Measurements from ENCODE around the gene CRB2.

DNA sequence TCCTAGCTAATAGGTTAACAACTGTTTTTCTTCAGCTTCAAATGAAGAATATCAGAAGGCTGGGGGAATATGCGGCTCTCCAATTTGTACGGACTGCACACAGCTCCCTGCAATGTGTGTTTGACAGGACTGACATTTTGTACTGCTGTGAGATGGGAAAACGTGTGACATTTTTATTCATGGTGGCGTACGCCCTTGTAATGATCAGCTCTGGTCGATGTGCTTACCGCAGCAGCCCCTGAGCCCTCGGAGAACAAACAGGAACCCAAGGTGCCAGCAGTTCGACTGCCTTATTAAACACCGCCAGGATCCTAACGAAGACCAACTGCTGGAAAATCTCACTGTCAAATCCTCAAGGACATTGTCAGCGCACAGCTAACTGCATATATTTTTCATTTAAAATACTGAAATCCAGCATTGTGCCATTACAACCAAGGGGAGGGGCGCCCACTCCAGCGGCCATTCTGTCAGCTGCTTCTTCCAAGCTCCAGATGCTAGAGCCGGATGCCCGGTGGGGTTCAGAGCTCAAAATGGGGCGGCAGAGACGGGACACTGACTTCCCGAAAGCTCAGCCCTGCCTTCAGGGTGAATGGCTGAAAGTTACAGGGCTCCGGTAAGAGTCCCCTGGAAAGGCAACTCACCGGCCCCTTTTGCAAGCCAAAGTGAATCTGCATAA, 66.8 kb downstream of the CRB2 start:
- TF ChIP-seq, protein P1, sequence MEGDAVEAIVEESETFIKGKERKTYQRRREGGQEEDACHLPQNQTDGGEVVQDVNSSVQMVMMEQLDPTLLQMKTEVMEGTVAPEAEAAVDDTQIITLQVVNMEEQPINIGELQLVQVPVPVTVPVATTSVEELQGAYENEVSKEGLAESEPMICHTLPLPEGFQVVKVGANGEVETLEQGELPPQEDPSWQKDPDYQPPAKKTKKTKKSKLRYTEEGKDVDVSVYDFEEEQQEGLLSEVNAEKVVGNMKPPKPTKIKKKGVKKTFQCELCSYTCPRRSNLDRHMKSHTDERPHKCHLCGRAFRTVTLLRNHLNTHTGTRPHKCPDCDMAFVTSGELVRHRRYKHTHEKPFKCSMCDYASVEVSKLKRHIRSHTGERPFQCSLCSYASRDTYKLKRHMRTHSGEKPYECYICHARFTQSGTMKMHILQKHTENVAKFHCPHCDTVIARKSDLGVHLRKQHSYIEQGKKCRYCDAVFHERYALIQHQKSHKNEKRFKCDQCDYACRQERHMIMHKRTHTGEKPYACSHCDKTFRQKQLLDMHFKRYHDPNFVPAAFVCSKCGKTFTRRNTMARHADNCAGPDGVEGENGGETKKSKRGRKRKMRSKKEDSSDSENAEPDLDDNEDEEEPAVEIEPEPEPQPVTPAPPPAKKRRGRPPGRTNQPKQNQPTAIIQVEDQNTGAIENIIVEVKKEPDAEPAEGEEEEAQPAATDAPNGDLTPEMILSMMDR (IDR thresholded peaks at IDR 0.05; ENCODE audit: low read depth, low read length, poor library complexity, severe bottlenecking): no peak
- TF ChIP-seq EZH2phosphoT487 (IDR thresholded peaks at IDR 0.05; ENCODE audit: borderline replicate concordance, low read length): no peak
